Measurements from ENCODE around the gene ANKRD11.
A peak's percentile ranks its signal among the peaks of the same experiment; 100 is the strongest.
"Not testable (repeated sequence)": the region's sequence is repeated elsewhere in the genome, so short reads cannot be mapped to it uniquely, and the experiment has no call there.

The ANKRD11 gene

GRCh38 chr16:89426736-89427530 lies 63.4 kb downstream of the ANKRD11 start:
- no peak for DNase-seq

DNA sequence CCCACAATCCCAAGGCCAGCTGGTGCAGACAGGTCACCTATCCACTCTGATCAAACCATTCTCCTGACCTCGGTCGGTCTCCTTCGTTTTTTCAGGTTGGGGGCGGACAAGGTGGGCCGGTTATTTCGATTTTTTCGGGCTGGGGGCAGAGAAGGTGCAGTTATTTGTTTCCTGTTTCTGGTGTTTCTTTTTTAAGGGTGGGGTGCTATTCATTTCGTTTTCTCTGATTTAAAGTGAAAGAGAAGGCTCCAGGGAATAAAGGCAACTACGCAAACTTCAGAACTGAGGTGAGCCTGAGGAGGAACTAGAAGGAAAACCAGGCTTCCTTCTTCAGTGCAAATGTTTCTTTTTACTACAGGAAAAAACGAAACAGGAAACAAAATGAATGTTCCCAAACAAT lies 64.8 kb downstream of the ANKRD11 start:
- DNase-seq: peak; percentile 2

DNA sequence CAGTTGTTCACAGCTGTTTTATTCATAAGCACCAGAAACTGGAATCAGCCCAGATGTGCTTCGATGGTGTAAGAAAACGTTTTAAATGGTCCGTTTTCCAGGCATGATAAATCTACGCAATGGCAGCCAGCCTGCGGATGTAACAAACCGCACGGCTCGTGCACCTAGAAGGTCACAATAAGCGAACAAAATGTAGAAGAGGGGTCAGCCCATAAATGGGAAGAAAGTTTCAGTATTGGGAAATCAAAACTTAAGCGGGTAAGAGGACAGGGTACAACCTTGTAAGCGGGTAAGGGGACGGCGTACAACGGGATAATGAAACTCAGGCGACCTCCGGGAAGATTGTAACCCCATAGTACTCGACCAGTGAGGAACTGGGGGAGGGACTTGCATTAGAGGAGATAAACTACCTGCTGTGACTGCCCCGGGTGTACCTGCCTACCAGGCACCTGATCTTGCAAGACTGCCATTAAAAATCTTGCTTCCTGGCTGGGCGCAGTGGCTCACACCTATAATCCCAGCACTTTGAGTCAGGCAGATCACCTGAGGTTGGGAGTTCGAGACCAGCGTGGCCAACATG lies 66.6 kb downstream of the ANKRD11 start:
- peak; percentile 21 for DNase-seq

DNA sequence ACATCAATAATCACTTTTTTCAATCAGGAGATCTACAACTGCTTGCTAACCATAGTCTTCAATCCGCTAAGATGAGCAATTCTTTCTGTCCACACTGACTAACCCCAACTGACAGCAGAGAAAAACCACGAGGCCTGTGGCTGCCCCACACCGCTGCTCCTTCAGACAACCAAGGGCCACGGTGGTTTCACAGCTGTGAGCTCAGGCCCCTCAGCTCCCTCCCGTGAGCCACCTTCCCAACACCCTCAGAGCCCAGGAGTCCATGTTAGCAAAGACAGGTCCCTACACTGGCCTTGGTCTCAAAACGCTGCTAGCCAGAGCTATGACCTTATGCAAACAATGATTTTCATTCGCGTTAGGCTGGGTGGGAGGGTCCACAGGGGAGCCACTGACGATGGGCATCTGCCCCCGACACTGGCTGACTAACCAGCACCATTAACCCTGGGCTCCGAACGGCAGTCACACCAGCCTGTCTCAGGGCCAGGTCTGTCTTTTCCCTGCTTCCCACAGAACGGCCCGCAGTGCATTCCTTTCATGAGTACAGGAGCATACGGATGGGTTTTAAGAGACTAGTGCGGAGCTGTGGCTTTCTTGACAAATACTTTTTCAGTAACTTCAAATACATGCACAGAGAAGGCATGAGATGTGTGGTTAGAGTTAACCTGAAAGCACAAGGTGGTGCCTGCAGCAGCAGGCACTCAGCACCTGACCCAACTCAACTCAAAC lies 67.3 kb downstream of the ANKRD11 start:
- DNase-seq: peak; percentile 32

DNA sequence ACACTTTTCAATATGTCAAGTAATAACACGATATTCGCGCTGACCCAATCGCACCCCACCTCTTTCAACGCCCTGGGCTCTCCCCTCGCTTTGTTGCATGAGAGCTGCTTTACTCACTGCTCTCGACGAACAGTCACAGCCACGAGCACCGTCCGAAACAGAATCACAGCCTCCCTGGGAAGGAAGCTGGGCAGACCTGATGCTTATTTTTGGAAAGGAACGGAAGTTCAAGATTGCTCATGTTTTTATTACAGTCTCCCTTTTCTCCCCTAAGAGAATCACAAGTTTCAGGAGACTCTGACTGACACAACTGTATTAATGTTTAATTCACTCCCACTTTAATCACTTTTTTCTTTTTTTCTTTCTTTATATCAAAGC lies 67.8 kb downstream of the ANKRD11 start:
- no peak for DNase-seq

GRCh38 chr16:89421300-89421699 lies 69.1 kb downstream of the ANKRD11 start:
- DNase-seq: not testable (repeated sequence)

- DNase-seq: no peak
Observed at GRCh38 chr16:89420204-89420603, 70.2 kb downstream of the ANKRD11 start.

DNA sequence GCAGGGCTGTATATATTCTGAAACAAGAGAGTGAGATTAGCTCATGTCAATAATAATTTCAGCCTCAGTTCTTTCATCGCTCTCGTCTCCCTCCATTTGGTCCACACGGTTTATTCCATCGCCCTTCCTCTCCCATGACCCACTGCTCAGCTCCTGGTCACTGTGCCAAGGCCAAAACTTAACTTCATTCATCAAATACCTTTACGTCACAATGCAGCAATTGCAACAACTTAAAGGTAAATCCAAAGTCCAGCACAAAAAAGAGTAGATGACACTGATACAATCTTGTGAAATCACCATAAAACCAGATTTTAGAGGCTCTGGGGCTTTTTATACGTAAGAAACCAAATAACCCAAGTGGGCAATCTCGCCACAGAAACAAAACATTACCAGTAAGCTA lies 72.0 kb downstream of the ANKRD11 start:
- DNase-seq: no peak

- DNase-seq: no peak
Observed at GRCh38 chr16:89417352-89417751, 73.0 kb downstream of the ANKRD11 start.

DNA sequence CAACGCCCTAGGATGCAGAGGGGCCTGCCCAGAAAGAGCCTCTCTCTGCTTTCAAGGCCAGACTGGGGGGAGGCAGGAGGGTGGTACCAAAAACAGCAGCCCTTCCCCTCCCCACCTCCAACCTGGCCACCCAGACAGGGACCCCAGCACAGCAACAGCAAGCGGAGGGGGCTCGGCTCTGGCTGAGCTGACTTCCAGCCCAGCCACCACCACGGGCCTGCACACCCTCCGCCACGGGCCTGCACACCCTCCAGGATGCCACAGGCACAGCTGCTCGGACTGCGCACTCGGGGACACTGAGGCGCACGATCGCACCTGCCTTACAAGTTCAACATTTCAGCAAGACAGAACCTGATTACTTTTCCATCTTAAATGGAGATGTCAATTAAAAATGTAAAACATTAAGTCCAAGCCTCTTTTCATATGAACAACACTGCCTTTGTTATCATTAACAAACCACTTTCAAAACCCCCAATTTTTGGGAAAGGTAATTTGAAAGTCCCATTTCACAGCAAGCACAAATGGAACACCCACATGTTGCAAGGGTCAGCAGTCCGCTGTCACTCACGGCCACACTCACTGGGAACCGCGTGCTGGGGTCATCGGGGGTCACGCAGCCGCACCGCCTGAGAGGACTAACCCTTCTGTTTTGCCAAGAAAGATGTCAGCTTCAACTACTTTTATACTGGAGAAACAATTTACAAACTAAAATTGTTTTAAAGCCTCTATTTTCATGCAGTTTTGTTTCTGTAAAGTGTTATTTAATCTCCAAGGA lies 76.4 kb downstream of the ANKRD11 start:
- no peak for DNase-seq

- DNase-seq: no peak
Observed at GRCh38 chr16:89412811-89413210, 77.5 kb downstream of the ANKRD11 start.

DNA sequence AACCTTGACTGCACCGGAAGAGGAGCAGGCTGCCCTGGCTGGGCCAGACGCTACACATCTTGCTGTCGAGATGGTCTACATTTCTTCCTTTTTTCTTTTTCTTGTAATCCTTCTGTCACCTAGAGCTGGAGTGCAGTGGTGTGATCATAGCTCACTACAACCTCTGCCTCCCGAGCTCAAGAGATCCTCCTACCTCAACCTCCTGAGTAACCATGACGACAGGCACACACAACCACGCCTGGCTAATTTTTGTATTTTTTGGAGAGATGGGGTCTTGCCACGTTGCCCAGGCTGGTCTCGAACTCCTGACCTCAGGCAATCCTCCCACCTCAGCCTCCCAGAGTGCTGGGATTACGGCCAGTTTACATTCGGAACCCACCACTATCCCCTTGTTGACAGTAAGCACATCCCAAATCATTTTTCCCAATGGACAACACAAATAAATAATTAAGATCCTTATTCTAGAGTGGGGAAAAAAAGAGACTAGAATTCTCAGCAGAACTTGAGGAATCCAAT lies 79.0 kb downstream of the ANKRD11 start:
- DNase-seq: no peak

GRCh38 chr16:89410794-89411309 lies 79.5 kb downstream of the ANKRD11 start:
- peak; percentile 80 for DNase-seq

DNA sequence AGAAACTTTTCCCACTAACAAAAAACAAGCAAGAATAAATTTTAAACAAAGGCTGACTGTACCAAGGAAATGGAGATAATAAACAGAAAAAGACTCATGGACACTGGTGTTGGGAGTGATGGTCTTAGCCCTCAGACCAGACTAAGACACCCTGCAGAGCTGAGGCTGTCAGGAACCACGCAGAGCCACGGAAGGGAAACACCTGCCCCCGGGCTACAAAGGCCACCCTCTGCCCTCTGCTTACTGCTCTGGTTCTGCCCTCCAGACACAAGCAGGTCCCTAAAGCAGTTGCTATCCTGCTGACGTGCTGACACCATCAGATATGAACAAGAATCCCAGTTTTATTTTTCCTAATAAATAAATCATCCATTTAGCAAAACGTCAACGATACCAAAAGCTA lies 80.0 kb downstream of the ANKRD11 start:
- DNase-seq: no peak

GRCh38 chr16:89409161-89409711 lies 81.1 kb downstream of the ANKRD11 start:
- DNase-seq: no peak

DNA sequence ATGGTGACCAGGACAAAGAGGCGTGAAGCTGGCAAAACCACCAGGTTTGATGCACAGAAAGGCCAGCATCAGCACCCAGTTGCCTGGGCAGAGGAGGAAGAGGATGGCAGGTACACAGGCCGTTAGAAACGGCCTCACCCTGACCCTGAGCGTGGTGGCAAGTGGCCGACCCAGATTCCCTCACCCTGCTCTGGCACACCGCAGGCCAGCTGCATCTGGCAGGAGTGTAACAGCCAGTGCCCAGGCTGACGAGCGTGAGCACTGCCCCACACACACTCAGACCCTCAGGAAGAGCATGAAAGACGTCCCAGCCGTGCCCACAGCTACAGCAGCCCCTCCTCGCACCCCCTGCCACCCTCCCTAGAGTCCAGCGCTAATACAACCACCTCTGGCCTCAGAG lies 82.0 kb downstream of the ANKRD11 start:
- DNase-seq: no peak

- DNase-seq: no peak
Observed at GRCh38 chr16:89407925-89408300, 82.4 kb downstream of the ANKRD11 start.

DNA sequence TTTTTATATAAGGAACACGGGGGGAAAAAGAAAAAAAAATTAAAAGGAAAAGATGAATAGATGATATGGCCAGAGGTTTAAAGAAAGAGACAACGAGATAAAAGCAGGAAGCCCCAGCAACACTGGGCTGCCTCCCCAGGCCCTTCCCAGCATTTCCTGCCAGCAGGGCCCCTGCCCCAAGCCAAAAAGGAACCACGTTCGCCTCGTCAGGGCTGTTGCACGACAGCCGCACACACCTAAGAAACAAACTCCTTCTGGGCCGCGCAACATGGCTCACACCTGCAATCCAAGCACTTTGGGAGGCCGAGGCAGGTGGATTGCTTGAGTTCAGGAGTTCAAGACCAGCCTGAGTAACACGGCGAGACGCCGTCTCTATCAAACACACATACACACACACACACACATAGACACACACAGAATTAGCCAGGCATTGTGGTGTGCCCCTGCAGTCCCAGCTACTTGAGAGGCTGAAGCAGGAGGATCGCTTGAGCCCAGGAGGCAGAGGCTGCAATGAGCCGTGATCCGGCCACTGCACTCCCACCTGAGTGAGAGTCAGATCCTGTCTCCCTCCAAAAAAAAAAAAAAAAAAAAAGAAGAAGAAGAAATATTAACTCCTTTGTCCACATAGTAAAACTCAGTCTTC lies 83.0 kb downstream of the ANKRD11 start:
- no peak for DNase-seq

GRCh38 chr16:89406277-89406888 lies 84.0 kb downstream of the ANKRD11 start:
- no peak for DNase-seq

DNA sequence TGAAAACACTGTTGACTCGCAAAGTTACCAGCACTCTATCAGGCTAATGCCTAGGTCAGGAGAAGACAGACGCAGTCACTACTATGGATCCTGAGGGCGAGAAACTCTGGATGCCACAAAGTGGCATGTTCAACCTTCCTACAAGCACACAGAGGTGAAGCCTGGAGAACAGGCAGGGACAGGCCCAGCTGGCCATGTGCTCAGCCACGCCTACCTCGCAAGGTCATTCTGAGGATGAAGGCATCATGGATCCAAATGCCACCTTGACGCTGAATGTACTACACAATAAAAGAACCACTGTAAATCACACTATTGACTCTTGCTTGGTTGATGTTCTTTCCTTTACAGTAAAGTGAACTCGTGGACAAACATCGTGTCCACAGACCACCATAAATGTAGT lies 85.8 kb downstream of the ANKRD11 start:
- DNase-seq: no peak

GRCh38 chr16:89402962-89403361 lies 87.4 kb downstream of the ANKRD11 start:
- no peak for DNase-seq
